Breast epithelium (tissue), 3 donors: Measurements from ENCODE around the gene FAM200C.

Experiments used
- POLR2AphosphoS5 ChIP-seq, 3 donors: sonication (generic); formaldehyde crosslinking; IDR thresholded peaks; one replicate each; pipeline ENCODE4 v1.6.1; 2017; ENCODE audit warnings: antibody characterized with exemption in 3 of 3
- TF ChIP-seq, protein P1 (sequence below), 3 donors: fragments of 450-650 bp; IDR thresholded peaks; one replicate each; pipeline ENCODE4 v1.5.1; 2016 to 2017; ENCODE audit warnings: antibody characterized with exemption in 3 of 3, mild to moderate bottlenecking in 3 of 3, moderate library complexity in 3 of 3

DNA sequence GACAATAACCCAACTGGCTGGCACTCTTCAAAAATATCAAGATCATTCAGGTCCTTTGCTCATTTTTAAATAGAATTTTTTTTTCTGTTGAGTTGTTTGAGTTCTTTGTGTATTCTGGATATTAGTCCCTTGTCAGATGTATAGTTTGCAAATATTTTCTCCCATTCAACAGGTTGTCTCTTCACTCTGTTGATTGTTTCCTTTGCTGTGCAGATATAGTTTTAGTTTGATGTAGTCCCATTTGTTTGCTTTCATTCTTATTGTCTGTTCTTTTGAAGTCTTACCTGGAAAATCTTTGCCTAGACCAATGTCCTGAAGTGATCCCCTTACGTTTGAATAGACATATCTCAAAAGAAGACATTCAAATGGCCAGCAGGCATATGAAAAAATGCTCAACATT is 44.6 kb upstream of the FAM200C start:
- TF ChIP-seq, protein P1, sequence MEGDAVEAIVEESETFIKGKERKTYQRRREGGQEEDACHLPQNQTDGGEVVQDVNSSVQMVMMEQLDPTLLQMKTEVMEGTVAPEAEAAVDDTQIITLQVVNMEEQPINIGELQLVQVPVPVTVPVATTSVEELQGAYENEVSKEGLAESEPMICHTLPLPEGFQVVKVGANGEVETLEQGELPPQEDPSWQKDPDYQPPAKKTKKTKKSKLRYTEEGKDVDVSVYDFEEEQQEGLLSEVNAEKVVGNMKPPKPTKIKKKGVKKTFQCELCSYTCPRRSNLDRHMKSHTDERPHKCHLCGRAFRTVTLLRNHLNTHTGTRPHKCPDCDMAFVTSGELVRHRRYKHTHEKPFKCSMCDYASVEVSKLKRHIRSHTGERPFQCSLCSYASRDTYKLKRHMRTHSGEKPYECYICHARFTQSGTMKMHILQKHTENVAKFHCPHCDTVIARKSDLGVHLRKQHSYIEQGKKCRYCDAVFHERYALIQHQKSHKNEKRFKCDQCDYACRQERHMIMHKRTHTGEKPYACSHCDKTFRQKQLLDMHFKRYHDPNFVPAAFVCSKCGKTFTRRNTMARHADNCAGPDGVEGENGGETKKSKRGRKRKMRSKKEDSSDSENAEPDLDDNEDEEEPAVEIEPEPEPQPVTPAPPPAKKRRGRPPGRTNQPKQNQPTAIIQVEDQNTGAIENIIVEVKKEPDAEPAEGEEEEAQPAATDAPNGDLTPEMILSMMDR (IDR thresholded peaks at IDR 0.05), result no peak
- no peak for TF ChIP-seq POLR2AphosphoS5 (IDR thresholded peaks at IDR 0.05)
